Amygdala (tissue), 56 donors: Measurements from ENCODE around the gene TMEM92.

Experiments used
- DNase-seq, 56 donors: peaks; one replicate each; lab custom pipeline; 2025; lab: John Stamatoyannopoulos, UW

TMEM92 gene

DNA sequence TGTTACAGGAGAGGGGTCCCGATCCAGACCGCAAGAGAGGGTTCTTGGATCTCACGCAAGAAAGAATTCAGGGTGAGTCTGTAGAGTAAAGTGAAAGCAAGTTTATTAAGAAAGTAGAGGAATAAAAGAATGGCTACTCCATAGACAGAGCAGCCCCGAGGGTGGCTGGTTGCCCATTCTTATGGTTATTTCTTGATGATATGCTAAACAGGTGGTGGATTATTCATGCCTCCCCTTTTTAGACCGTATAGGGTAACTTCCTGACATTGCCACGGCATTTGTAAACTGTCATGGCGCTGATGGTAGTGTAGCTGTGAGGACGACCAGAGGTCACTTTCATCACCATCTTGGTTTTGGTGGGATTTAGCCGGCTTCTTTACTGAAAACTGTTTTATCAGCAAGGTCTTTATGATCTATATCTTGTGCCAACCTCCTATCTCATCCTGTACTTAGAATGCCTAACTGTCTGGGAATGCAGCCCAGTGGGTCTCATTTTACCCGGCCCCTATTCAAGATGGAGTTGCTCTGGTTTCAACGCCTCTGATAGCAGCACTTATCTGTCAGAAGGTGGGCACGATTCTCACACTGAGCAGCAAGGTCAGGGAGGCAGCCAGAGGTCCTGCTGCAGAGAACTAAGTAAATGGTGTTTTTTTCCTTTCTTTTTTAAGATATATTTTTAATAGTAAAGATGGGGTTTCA lies 45.2 kb downstream of the TMEM92 start:
- no peak for DNase-seq

DNA sequence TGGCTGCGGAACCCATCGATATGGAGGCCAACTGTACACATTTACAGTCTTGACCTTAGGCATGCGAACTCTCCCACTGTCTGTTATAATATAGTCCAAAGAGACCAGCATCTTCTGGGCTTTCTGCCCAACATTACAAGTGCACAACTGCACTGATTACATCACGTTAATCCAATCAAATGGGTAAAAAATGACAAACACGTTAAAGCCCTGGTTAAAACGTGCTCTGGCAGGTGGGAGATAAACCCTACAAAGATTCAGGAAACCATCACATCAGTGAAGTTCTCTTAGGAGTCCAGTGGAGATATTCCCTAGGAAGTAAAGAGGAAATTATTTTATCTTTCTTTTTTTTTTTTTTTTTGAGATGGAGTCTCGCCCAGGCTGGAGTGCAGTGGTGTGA lies 48.0 kb downstream of the TMEM92 start:
- DNase-seq, result no peak

DNA sequence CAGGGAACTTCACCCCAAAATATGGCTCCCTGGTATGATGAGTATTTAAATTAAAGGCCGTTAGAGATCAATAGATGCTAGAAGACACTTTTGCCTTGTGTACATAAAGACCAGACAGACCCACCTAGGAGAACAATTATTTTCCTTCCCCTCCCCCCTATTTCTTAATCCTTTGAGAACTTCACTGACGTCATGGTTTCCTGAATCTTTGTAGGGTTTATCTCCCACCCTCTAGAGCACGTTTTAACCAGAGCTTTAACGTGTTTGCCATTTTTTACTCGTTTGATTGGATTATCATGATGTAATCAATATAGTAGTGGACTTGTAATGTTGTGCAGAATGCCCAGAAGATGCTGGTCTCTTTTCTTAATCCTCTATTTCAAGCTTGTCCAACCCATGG lies 48.8 kb downstream of the TMEM92 start:
- DNase-seq, result no peak

DNA sequence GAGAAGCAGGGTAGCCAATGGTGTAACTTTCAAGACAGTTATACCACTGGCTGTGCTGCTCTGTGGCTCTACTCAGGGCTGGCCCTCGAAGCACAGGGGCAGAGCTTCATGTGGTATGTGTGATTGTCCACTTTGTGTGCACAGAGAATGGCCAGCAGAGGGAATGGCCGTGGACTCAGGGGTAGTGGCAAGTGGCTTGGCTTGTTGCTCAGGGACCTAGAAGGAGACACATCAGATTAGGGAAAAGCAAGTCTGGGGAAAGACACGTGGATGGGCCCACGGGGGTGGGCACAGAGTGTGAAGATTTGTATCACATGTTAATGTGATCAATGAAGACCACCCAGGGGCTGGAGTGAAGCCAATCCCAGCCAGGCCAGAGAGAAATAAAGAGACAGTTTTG lies 51.6 kb downstream of the TMEM92 start:
- no peak for DNase-seq

DNA sequence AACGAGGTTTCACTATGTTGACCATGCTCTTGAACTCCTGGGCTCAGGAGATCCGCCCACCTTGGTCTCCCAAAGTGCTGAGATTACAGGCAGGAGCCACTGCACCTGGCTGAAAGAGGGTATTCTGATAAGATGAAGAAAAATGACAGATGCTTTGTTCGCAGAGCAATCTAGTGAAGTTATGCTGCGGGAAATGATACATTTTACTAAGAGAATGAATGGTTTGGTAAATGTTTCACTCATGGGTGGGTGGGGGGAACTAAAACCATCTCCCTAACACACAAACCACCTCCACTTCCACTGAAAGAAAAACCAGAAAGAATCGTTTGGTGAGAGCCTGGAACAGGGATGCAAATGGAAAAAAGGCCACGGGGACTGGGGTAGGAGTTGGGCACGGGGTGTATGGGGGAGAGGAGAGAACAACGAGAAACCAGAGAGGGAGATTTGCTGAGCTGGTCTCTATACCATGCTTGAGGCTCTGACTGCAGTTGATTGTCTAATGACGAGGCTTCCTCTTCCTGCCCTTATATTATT lies 52.6 kb downstream of the TMEM92 start:
- no peak for DNase-seq

DNA sequence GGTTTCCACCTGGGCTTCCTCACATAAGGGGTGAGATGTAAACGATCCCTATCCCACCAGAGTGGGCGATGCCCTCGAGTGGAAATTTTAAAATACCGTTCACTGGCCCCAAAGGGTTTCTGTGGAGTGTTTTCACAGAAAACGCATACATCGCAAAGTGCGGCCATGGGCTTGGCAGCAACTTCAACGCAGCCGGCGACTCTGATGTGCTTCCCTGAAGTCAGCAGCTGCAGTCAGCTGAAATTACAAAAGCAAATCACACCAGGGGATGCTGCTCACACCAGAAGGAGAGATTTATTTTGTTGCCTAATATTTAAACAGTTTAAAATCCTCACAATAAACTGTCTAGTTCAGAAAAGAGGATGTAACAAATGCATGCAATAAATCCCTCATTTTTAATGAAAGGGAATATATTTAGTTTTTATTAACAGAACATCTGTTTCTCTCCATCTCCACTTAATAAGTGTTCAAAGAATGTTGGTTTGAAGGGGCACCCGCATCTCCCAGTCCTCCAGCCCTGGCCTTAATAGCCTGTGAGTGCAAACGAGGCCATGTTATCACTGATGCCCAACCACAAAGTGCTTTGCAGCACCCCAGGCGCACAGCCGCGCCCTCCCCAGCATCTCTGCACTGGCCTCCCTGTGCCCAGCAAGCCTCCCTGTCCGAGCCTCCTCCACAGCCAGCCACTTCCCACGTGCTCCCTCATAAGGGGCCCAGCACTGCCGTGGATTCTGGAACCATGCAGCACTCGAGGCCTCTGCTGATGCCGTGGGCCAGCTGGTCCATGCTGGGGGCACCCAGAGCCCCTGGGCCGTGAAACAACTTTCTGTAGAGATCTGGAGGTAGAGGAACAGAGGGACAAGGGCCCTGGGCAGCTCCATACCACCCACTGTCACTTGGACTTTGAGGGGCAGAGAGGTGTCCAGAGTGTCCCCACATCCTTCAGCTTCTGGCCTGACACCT lies 54.4 kb downstream of the TMEM92 start:
- no peak for DNase-seq

DNA sequence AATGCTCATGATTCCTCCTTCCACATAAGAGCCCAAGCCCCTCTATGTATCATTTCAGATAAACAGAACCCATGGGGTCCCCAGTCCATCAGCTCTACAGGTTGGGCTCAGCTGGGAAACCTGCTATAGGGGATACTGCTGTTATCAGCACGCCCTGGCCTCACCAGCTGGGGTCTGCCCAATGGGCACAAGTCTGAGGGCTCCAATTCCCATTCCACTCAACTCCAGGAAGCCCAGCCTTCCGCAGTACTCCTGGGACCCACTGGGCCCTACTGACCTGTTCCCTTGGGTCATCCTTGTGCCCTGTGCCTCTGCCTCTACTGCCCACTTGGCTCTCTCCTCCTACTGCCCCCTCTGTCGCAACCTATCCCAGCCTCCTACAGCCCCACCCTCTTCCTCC lies 55.5 kb downstream of the TMEM92 start:
- DNase-seq, result no peak

DNA sequence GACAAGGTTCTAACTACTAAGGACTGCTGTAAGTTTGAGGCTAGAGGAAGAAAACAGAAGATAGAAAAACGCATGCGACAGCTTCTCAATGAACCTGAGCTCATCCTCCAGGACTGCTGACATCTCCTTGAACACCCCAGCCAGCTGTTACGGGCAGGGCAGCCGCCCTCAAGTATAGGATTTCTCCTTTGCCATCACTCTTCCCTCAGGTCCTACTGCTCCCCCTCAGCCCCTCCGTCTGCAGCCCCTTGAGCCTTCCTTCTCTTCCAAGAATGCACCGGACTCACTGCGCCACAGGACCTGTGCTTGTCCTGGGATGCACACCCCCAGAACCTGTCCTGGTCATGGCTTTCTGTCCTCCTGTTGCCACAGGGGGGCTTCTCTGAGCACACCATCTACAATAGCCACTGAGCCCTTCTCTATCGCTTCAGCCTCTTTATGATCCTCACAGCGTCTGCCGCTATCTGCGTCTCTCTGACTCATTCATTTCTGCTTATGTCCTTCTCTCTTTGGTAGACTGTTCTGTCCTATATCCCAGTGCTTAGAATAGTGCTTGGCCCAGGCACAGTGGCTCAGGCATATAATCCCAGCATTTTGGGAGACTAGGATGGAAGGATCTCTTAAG lies 56.0 kb downstream of the TMEM92 start:
- DNase-seq, result no peak
